ENCODE data around the gene FARS2. TPM values are rescaled to one million over a fixed set of nuclear protein-coding genes. Genes with fewer than 3 reads are reported as not detected.
A peak's percentile ranks its signal among the peaks of the same experiment; 100 is the strongest.

Gene FARS2
- total and polyA plus RNA-seq, 2 donors (not counting 1 experiment from before 2014, with no cell fraction given), result 11.0 to 18.5 TPM

- no peaks in the 10 kb centered on the region for H3K79me2 ChIP-seq (ENCODE audit: control insufficient read depth, insufficient read depth, low read length)
- no peaks in the 10 kb centered on the region for H4K20me1 ChIP-seq (ENCODE audit: control insufficient read depth, extremely low read depth, insufficient read depth, low read length)
- H3K4me1 ChIP-seq (ENCODE audit: control insufficient read depth, extremely low read depth, insufficient read depth, low read length), result peaks cover 17% of the 10 kb centered on the region
- H3K4me2 ChIP-seq (ENCODE audit: extremely low read depth, insufficient read depth, low read length), result peak overlapping the region; percentile 3
- TF ChIP-seq EZH2 (IDR thresholded peaks at IDR 0.05; ENCODE audit: low read length, missing control alignments), result no peak
- H3K36me3 ChIP-seq (ENCODE audit: control insufficient read depth, insufficient read depth, low read length), result no peaks in the 10 kb centered on the region
- H3K27ac ChIP-seq (ENCODE audit: insufficient read depth, low read length), result peak overlapping the region; percentile 27
- no peaks in the 10 kb centered on the region for H3K9me3 ChIP-seq (ENCODE audit: control insufficient read depth, insufficient read depth, low read depth, low read length)
- peak in 1 of 2 donors; percentile 37 for DNase-seq (ENCODE audit: low read depth in 2 of 2)
- H3K4me3 ChIP-seq (replicated peaks in 1 of 4; ENCODE audit: control extremely low read depth in 1 of 4, insufficient read depth in 1 of 4, low read depth in 3 of 4, low read length in 4 of 4), result no peak overlapping the region
- H3K27me3 ChIP-seq (ENCODE audit: control insufficient read depth, insufficient read depth, low read length), result no peaks in the 10 kb centered on the region
- H2AFZ ChIP-seq (ENCODE audit: low read length), result no peak overlapping the region
- H3K9ac ChIP-seq (ENCODE audit: insufficient read depth, low read length), result no peak overlapping the region
Observed at GRCh38 chr6:5673019-5673790, 411.9 kb downstream of the FARS2 start.

DNA sequence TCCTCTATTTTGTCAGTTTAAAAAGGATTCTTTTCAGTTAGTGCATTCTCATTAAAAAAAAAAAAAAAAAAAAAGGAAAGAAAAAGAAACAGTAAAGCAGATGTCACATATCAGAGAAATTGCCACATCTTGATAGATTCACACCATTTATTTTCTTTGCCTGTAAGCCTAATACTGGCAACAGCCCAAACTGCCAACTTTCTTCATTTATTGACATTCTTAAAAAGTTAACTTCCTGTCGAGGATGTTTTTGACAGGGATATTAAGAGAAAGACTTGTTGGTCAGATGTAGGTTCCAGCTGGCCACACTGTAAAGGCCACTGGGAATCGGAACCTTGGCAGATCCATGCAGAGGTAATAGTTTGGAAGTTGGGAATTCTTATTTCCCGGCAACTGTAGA is 412.8 kb downstream of the FARS2 start:
- Histone ChIP-seq H3K4me1 (ENCODE audit: control insufficient read depth, extremely low read depth, insufficient read depth, low read length) (peaks cover 17% of the 10 kb centered on the region), H3K79me2 (ENCODE audit: control insufficient read depth, insufficient read depth, low read length) (no peaks in the 10 kb centered on the region), H3K36me3 (ENCODE audit: control insufficient read depth, insufficient read depth, low read length) (no peaks in the 10 kb centered on the region), H3K9me3 (ENCODE audit: control insufficient read depth, insufficient read depth, low read depth, low read length) (no peaks in the 10 kb centered on the region), H4K20me1 (ENCODE audit: control insufficient read depth, extremely low read depth, insufficient read depth, low read length) (no peaks in the 10 kb centered on the region), H3K27ac (ENCODE audit: insufficient read depth, low read length) (no peak overlapping the region), H3K4me2 (ENCODE audit: extremely low read depth, insufficient read depth, low read length) (no peak overlapping the region), H2AFZ (ENCODE audit: low read length) (no peak overlapping the region), H3K4me3 (replicated peaks in 1 of 4; ENCODE audit: control extremely low read depth in 1 of 4, insufficient read depth in 1 of 4, low read depth in 3 of 4, low read length in 4 of 4) (no peak overlapping the region), H3K27me3 (ENCODE audit: control insufficient read depth, insufficient read depth, low read length) (no peaks in the 10 kb centered on the region), H3K9ac (ENCODE audit: insufficient read depth, low read length) (no peak overlapping the region)
- TF ChIP-seq EZH2 (IDR thresholded peaks at IDR 0.05; ENCODE audit: low read length, missing control alignments), result no peak
- TF ChIP-seq, protein P1, sequence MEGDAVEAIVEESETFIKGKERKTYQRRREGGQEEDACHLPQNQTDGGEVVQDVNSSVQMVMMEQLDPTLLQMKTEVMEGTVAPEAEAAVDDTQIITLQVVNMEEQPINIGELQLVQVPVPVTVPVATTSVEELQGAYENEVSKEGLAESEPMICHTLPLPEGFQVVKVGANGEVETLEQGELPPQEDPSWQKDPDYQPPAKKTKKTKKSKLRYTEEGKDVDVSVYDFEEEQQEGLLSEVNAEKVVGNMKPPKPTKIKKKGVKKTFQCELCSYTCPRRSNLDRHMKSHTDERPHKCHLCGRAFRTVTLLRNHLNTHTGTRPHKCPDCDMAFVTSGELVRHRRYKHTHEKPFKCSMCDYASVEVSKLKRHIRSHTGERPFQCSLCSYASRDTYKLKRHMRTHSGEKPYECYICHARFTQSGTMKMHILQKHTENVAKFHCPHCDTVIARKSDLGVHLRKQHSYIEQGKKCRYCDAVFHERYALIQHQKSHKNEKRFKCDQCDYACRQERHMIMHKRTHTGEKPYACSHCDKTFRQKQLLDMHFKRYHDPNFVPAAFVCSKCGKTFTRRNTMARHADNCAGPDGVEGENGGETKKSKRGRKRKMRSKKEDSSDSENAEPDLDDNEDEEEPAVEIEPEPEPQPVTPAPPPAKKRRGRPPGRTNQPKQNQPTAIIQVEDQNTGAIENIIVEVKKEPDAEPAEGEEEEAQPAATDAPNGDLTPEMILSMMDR (conservative IDR thresholded peaks at IDR 0.05 in 1 of 2, IDR thresholded peaks at IDR 0.05 in 1 of 2; ENCODE audit: low read depth in 1 of 2, low read length in 2 of 2), result no peak
- DNase-seq (ENCODE audit: low read depth in 2 of 2), result peak; percentile 10 to 77

- Histone ChIP-seq H3K4me2 (ENCODE audit: extremely low read depth, insufficient read depth, low read length) (peak overlapping the region; percentile 35), H3K9me3 (ENCODE audit: control insufficient read depth, insufficient read depth, low read depth, low read length) (no peaks in the 10 kb centered on the region), H3K79me2 (ENCODE audit: control insufficient read depth, insufficient read depth, low read length) (no peaks in the 10 kb centered on the region), H3K9ac (ENCODE audit: insufficient read depth, low read length) (no peak overlapping the region), H3K36me3 (ENCODE audit: control insufficient read depth, insufficient read depth, low read length) (no peaks in the 10 kb centered on the region), H4K20me1 (ENCODE audit: control insufficient read depth, extremely low read depth, insufficient read depth, low read length) (no peaks in the 10 kb centered on the region), H3K27ac (ENCODE audit: insufficient read depth, low read length) (no peak overlapping the region), H3K4me3 (replicated peaks in 1 of 4; ENCODE audit: control extremely low read depth in 1 of 4, insufficient read depth in 1 of 4, low read depth in 3 of 4, low read length in 4 of 4) (no peak overlapping the region), H2AFZ (ENCODE audit: low read length) (no peak overlapping the region), H3K4me1 (ENCODE audit: control insufficient read depth, extremely low read depth, insufficient read depth, low read length) (peaks cover 17% of the 10 kb centered on the region), H3K27me3 (ENCODE audit: control insufficient read depth, insufficient read depth, low read length) (no peaks in the 10 kb centered on the region)
- TF ChIP-seq EZH2 (IDR thresholded peaks at IDR 0.05; ENCODE audit: low read length, missing control alignments), result no peak
- TF ChIP-seq, protein P1 (conservative IDR thresholded peaks at IDR 0.05 in 1 of 2, IDR thresholded peaks at IDR 0.05 in 1 of 2; ENCODE audit: low read depth in 1 of 2, low read length in 2 of 2), result no peak
- no peak for DNase-seq (ENCODE audit: low read depth in 2 of 2)
Observed at GRCh38 chr6:5674721-5675120, 413.4 kb downstream of the FARS2 start.

All from fibroblast of lung (primary cell).